ENCODE measurements around the gene PGR. TPM values are rescaled to one million over a fixed set of nuclear protein-coding genes. Genes with fewer than 3 reads are reported as not detected.

Gene PGR
- polyA plus RNA-seq, 1 of the 3 experiments (the other 2 are of a cell fraction), result not detected

DNA sequence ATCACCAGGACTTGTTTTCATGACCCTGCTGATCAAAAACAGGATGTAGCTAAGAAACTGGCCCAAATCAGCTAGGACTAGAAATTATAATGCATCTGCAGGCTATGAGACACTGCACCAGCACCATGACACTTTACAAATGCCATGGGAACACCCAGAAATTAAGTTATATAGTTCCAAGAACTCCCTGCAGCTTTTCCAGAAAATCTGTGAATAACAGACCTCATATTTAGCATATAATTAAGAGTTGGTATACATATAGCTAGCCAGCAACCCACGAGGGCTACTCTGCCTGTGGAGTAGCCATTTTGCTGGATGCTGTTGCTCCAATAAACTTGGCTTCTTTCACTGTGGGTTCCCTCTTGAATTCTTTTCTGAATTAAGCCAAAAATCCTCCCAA lies 101.0 kb downstream of the PGR start:
- Histone ChIP-seq H3F3A (replicated peaks; ENCODE audit: insufficient read depth) (no peaks in the 10 kb centered on the region), H3K4me1 (ENCODE audit: control insufficient read depth in 1 of 2, insufficient read depth in 2 of 2, low read depth in 1 of 2, low read length in 1 of 2) (no peaks in the 10 kb centered on the region), H3K36me3 (replicated peaks in 1 of 2; ENCODE audit: control insufficient read depth in 1 of 2, insufficient read depth in 2 of 2, low read length in 1 of 2) (no peaks in the 10 kb centered on the region), H3K4me3 (ENCODE audit: low read depth in 2 of 2, low read length in 1 of 2) (no peak overlapping the region), H3K4me2 (no peak overlapping the region), H3K27me3 (ENCODE audit: insufficient read depth) (no peaks in the 10 kb centered on the region), H3K9me2 (no peaks in the 10 kb centered on the region), H2AFZ (ENCODE audit: low read depth) (no peak overlapping the region), H3K27ac (ENCODE audit: low read depth in 2 of 2, low read length in 1 of 2) (no peak overlapping the region), H3K9me3 (no peaks in the 10 kb centered on the region), H3K9ac (no peak overlapping the region), H3K79me2 (ENCODE audit: insufficient read depth) (no peaks in the 10 kb centered on the region), H4K20me1 (ENCODE audit: insufficient read depth) (no peaks in the 10 kb centered on the region)
- CTCF ChIA-PET, result no interaction called here
- 0% methylated on average over 1 of the region's 1 CpG for WGBS (ENCODE audit: low lambda C conversion rate)
- POLR2A ChIA-PET, result no interaction called here
- no peak for DNase-seq
- TF ChIP-seq TCF12 (IDR thresholded peaks at IDR 0.05) (no peak), MEF2A (IDR thresholded peaks at IDR 0.05; ENCODE audit: borderline replicate concordance, low read depth) (no peak), YY1 (IDR thresholded peaks at IDR 0.05; ENCODE audit: low read depth) (no peak), EZH2phosphoT487 (IDR thresholded peaks at IDR 0.05; ENCODE audit: borderline replicate concordance, low read depth) (no peak), RFX5 (IDR thresholded peaks at IDR 0.05; ENCODE audit: low read length) (no peak), JUND (IDR thresholded peaks at IDR 0.05) (no peak), RAD21 (IDR thresholded peaks at IDR 0.05; ENCODE audit: low read length) (no peak), CHD2 (IDR thresholded peaks at IDR 0.05; ENCODE audit: low read length, partially characterized antibody) (no peak), FOXJ3 (CRISPR knock-in tag; IDR thresholded peaks at IDR 0.05) (no peak)

- no peaks in the 10 kb centered on the region for H4K20me1 ChIP-seq (ENCODE audit: insufficient read depth)
- H3K9me2 ChIP-seq, result no peaks in the 10 kb centered on the region
- H3K9ac ChIP-seq, result no peak overlapping the region
- no peak overlapping the region for H3K4me3 ChIP-seq (ENCODE audit: low read depth in 2 of 2, low read length in 1 of 2)
- no peak overlapping the region for H3K4me2 ChIP-seq
- H3K4me1 ChIP-seq (ENCODE audit: control insufficient read depth in 1 of 2, insufficient read depth in 2 of 2, low read depth in 1 of 2, low read length in 1 of 2), result no peaks in the 10 kb centered on the region
- no peaks in the 10 kb centered on the region for H3F3A ChIP-seq (replicated peaks; ENCODE audit: insufficient read depth)
- H3K36me3 ChIP-seq (replicated peaks in 1 of 2; ENCODE audit: control insufficient read depth in 1 of 2, insufficient read depth in 2 of 2, low read length in 1 of 2), result no peaks in the 10 kb centered on the region
- no peaks in the 10 kb centered on the region for H3K9me3 ChIP-seq
- no peak overlapping the region for H2AFZ ChIP-seq (ENCODE audit: low read depth)
- H3K27ac ChIP-seq (ENCODE audit: low read depth in 2 of 2, low read length in 1 of 2), result no peak overlapping the region
- POLR2A ChIA-PET, result no interaction called here
- no peaks in the 10 kb centered on the region for H3K79me2 ChIP-seq (ENCODE audit: insufficient read depth)
- H3K27me3 ChIP-seq (ENCODE audit: insufficient read depth), result no peaks in the 10 kb centered on the region
- TF ChIP-seq TCF12 (IDR thresholded peaks at IDR 0.05), result no peak
- TF ChIP-seq EP300 (IDR thresholded peaks at IDR 0.05; ENCODE audit: borderline replicate concordance in 1 of 2, low read depth in 1 of 2, low read length in 1 of 2), result no peak
- no peak for TF ChIP-seq USF2 (IDR thresholded peaks at IDR 0.05; ENCODE audit: borderline replicate concordance, low read depth, low read length)
- no peak for TF ChIP-seq RAD21 (IDR thresholded peaks at IDR 0.05; ENCODE audit: low read length)
- no peak for TF ChIP-seq MXI1 (IDR thresholded peaks at IDR 0.05; ENCODE audit: low read depth, low read length)
- TF ChIP-seq RFX5 (IDR thresholded peaks at IDR 0.05; ENCODE audit: low read length), result no peak
- TF ChIP-seq FOSL2 (IDR thresholded peaks at IDR 0.05; ENCODE audit: borderline replicate concordance, low read depth), result no peak
- no peak for TF ChIP-seq USF1 (IDR thresholded peaks at IDR 0.05; ENCODE audit: borderline replicate concordance, low read depth)
- no peak for TF ChIP-seq GATA2 (CRISPR knock-in tag; IDR thresholded peaks at IDR 0.05)
- CTCF ChIA-PET, result no interaction called here
- DNase-seq, result no peak
Observed at GRCh38 chr11:101022256-101022655, 107.4 kb downstream of the PGR start.

All from SK-N-SH (cell line).